ENCODE results near the gene PTGDS.

The PTGDS gene

GRCh38 chr9:136983656-136984314 is 6.5 kb downstream of the PTGDS start:
- no peak for TF ChIP-seq CTCF (IDR thresholded peaks at IDR 0.05; ENCODE audit: extremely low read depth, missing control alignments)
- DNase-seq (ENCODE audit: low spot score), result no peak

- DNase-seq (ENCODE audit: low spot score), result no peak
- TF ChIP-seq CTCF (IDR thresholded peaks at IDR 0.05; ENCODE audit: extremely low read depth, missing control alignments), result no peak
Measured at GRCh38 chr9:136984464-136985026, 7.2 kb downstream of the PTGDS start.

DNA sequence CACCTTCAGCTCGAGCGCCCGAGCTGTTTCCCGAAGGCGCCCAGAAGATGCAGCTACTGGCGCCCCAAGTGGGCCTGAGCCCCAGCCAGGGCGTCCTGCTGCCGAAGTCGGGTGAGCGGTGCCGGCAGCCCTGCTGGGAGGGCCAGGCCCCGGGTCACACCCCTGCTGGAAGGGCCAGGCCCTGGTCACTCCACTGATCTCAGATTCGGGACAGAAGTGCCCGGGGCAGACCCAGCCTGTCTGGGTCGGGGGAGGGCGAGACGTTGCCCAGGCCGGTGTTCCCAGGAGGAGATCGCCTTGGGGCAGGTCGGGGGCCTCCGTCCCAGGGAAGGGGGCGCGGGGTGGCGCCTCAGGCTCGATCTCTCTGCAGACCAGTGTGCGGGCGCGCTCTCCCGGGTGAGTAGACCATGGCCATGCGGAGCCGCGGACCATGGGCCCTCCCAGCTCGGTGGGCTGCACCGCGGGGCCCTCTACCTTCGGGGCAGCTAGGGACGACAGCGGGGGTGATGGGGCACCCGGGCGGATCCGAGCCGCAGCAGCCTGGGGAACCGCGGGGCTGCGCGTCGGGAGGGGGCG is 7.8 kb downstream of the PTGDS start:
- DNase-seq (ENCODE audit: low spot score), result no peak
- no peak for TF ChIP-seq CTCF (IDR thresholded peaks at IDR 0.05; ENCODE audit: extremely low read depth, missing control alignments)

DNA sequence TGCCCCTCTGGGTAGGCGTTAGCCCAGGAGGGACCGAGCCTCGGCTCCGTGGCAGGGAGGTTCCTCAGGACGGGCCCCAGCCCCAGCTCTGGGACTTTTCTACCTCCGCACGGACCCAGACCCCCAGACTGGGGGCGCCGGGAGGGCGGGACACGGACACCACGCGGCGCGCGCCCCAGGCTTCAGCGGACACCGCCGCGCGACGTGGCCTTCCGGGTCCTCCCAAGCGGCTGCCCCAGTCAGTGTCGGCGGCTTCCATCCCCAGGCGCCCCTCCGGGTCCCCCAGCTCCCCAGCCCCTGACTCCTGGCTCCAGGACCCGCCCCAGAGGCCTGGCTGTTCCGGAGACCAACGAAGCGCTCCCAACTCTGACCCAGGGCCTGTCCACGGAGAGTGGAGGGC is 8.5 kb downstream of the PTGDS start:
- TF ChIP-seq CTCF (IDR thresholded peaks at IDR 0.05; ENCODE audit: extremely low read depth, missing control alignments), result no peak
- DNase-seq (ENCODE audit: low spot score), result no peak

GRCh38 chr9:136988872-136989271 is 11.6 kb downstream of the PTGDS start:
- no peak for TF ChIP-seq CTCF (IDR thresholded peaks at IDR 0.05; ENCODE audit: extremely low read depth, missing control alignments)
- no peak for DNase-seq (ENCODE audit: low spot score)

DNA sequence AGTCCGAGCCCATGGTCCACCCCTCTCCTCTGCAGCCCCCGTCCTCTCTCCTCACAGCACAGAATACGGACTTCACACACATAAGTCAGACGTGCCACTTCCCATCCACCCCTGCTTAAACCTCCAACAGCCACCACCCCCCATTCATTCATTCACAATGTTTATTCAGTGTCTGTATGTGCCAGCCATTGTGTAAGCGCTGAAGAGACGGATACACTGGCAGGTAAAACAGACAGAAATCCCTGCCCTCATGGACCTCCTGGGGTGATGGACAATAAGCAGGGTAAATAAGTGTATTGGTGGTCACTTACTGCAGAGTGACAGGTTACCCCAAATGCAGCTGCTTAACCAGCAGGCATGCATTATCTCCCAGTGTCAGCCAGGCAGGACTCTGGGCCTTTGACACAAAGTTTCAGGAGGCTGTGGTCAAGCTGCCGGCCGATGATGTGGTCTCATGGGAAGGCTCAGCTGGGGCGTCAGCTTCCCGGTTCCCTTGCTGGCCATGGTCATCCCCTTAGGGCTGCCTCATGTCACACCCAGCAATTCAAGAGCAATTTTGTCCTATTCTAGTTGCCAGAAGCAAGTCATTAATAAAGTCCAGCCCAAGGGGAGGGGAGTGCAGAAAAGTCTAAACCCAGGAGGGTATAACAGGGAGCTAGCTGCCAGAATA is 13.1 kb downstream of the PTGDS start:
- no peak for DNase-seq (ENCODE audit: low spot score)
- TF ChIP-seq CTCF (IDR thresholded peaks at IDR 0.05; ENCODE audit: extremely low read depth, missing control alignments), result no peak
